Fibroblast of lung (primary cell): Measurements from ENCODE around the gene METTL21C. TPM values are rescaled to one million over a fixed set of nuclear protein-coding genes. Genes with fewer than 3 reads are reported as not detected.

Source experiments
- DNase-seq, 2 donors: peaks; one replicate each; pipeline versions ENCODE4 v3.0.0 to v3.0.0-alpha.2; 2010; ENCODE audit warnings: low read depth in 2 of 2
- H2AFZ ChIP-seq: 2 replicates; pipeline ENCODE4 v1.5.1; 2012; ENCODE audit warnings: low read length, control low read depth, inconsistent platforms
- H3K27ac ChIP-seq: 2 replicates; pipeline ENCODE4 v1.5.1; 2011; ENCODE audit warnings: low read length, control low read depth; ENCODE audit not compliant: insufficient read depth
- H3K27me3 ChIP-seq: 2 replicates; pipeline ENCODE4 v1.5.1; 2011; ENCODE audit warnings: mild to moderate bottlenecking, low read length; ENCODE audit not compliant: control insufficient read depth, insufficient read depth
- H3K36me3 ChIP-seq: 2 replicates; pipeline ENCODE4 v1.5.1; 2011; ENCODE audit warnings: low read length; ENCODE audit not compliant: control insufficient read depth, insufficient read depth
- H3K4me1 ChIP-seq: 2 replicates; pipeline ENCODE4 v1.5.1; 2011; ENCODE audit warnings: low read length; ENCODE audit not compliant: control insufficient read depth, insufficient read depth; ENCODE audit errors: extremely low read depth
- H3K4me2 ChIP-seq: 2 replicates; pipeline ENCODE4 v1.5.1; 2011; ENCODE audit warnings: low read length, control low read depth; ENCODE audit not compliant: insufficient read depth; ENCODE audit errors: extremely low read depth
- H3K4me3 ChIP-seq, 4 experiments: fragments of 200-600 bp in 1 of 4; sonication (generic) in 1 of 4; replicated peaks in 1 of 4; 2 replicates each; pipeline ENCODE4 v1.5.1; 2011 to 2016; ENCODE audit warnings: low read length in 4 of 4, low read depth in 3 of 4, mild to moderate bottlenecking in 3 of 4, control low read depth in 2 of 4, inconsistent platforms in 1 of 4, mixed read lengths in 1 of 4; ENCODE audit not compliant: insufficient read depth in 1 of 4; ENCODE audit errors: control extremely low read depth in 1 of 4
- H3K79me2 ChIP-seq: 2 replicates; pipeline ENCODE4 v1.5.1; 2012; ENCODE audit warnings: mild to moderate bottlenecking, low read length, inconsistent platforms; ENCODE audit not compliant: control insufficient read depth, insufficient read depth
- H3K9ac ChIP-seq: 2 replicates; pipeline ENCODE4 v1.5.1; 2011; ENCODE audit warnings: mild to moderate bottlenecking, low read length, control low read depth; ENCODE audit not compliant: insufficient read depth
- H3K9me3 ChIP-seq: 2 replicates; pipeline ENCODE4 v1.5.1; 2012; ENCODE audit warnings: low read depth, low read length; ENCODE audit not compliant: control insufficient read depth, insufficient read depth
- H4K20me1 ChIP-seq: 2 replicates; pipeline ENCODE4 v1.5.1; 2011; ENCODE audit warnings: low read length; ENCODE audit not compliant: control insufficient read depth, insufficient read depth; ENCODE audit errors: extremely low read depth
- CTCF ChIP-seq, 2 donors: IDR thresholded peaks in 1 of 2; conservative IDR thresholded peaks in 1 of 2; 1 replicate in 1 of 2; 2 replicates in 1 of 2; pipeline ENCODE4 v1.5.1; 2011 to 2012; ENCODE audit warnings: low read length in 2 of 2, control low read depth in 1 of 2, inconsistent platforms in 1 of 2, low read depth in 1 of 2, mild to moderate bottlenecking in 1 of 2
- EZH2 ChIP-seq: IDR thresholded peaks from 2 replicates; pipeline ENCODE4 v1.5.1; 2012; ENCODE audit warnings: low read length, control low read depth, mild to moderate bottlenecking; ENCODE audit errors: missing control alignments
- polyA plus RNA-seq, 2 donors: library from polyadenylated mRNA; depleted of rRNA in 1 of 2; stranded (reverse) in 1 of 2; unstranded in 1 of 2; fragments of >200 nt; gene quantifications; 2 replicates each; pipeline ENCODE4 v1.2.1, GENCODE V29; 2011 to 2012; ENCODE audit warnings: missing spikeins in 1 of 2
- total RNA-seq: library from RNA; depleted of rRNA; stranded (reverse); fragments of >200 nt; gene quantifications from 2 replicates; pipeline ENCODE4 v1.2.1, GENCODE V29; 2014

METTL21C gene
- total and polyA plus RNA-seq, 2 donors (not counting 1 experiment from before 2014, with no cell fraction given) = 0.17 TPM; not detected in 1

DNA sequence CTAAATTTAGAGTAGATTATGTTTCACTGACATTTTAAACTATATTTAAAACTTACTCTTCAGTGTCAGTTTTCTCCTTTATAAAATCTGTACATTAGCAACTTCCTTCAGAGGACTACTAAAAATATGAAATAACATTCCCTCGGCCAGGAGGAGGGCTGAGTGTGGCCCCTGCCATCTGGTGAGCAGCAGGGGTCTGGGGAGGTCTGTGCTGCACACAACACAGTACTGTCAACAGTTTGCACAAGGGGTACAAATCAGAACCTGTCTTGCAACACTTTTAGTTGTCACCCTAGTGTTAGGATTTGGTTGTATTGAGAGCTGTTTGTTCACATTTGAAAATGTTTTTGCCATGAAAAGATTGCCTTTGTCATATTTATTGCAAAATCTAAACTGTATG is 49.1 kb downstream of the METTL21C start:
- H2AFZ ChIP-seq = no peak overlapping the region
- H3K36me3 ChIP-seq = peaks cover 5% of the 10 kb centered on the region
- no peak overlapping the region for H3K4me3 ChIP-seq

DNA sequence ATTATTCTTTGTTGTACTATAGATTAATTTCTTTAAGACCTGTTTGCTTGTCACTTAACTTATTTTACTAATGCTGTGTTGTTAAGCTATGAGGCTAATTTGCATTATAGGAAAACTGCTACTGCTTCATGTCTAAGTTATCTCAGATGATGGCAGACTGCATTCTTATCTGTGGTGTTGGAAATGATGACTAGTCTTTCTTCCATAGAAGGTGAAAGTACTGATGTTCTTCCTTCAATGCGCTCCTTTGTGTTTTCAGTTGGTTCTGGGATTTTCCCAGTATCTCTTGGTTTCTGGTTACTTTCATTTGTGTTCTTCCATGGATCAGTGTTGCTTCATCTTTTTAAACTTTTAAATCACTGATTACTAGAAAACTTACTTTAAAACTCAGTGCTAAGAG is 51.2 kb downstream of the METTL21C start:
- Histone ChIP-seq H3K4me3 (no peak overlapping the region), H3K27ac (no peak overlapping the region), H3K79me2 (no peaks in the 10 kb centered on the region), H3K4me1 (no peaks in the 10 kb centered on the region), H3K4me2 (no peak overlapping the region), H3K36me3 (peaks cover 7% of the 10 kb centered on the region), H2AFZ (no peak overlapping the region), H3K9me3 (no peaks in the 10 kb centered on the region), H3K27me3 (no peaks in the 10 kb centered on the region), H4K20me1 (no peaks in the 10 kb centered on the region), H3K9ac (no peak overlapping the region)
- peak in 1 of 2 donors; percentile 52 for DNase-seq
- no peak for TF ChIP-seq EZH2
- TF ChIP-seq CTCF (conservative IDR thresholded peaks at IDR 0.05 in 1 of 2, IDR thresholded peaks at IDR 0.05 in 1 of 2; ENCODE audit: low read depth in 1 of 2, low read length in 2 of 2) = no peak

More for the DNA sequence above, 49.1 kb downstream of the METTL21C start:
- H3K79me2 ChIP-seq = no peaks in the 10 kb centered on the region
- H3K9ac ChIP-seq = no peak overlapping the region
- no peaks in the 10 kb centered on the region for H3K9me3 ChIP-seq
- H3K27ac ChIP-seq = no peak overlapping the region
- DNase-seq = no peak
- no peaks in the 10 kb centered on the region for H3K27me3 ChIP-seq
- no peak overlapping the region for H3K4me2 ChIP-seq
- H4K20me1 ChIP-seq = no peaks in the 10 kb centered on the region
- TF ChIP-seq CTCF (conservative IDR thresholded peaks at IDR 0.05 in 1 of 2, IDR thresholded peaks at IDR 0.05 in 1 of 2; ENCODE audit: low read depth in 1 of 2, low read length in 2 of 2) (no peak), EZH2 (no peak)
- H3K4me1 ChIP-seq = no peaks in the 10 kb centered on the region

DNA sequence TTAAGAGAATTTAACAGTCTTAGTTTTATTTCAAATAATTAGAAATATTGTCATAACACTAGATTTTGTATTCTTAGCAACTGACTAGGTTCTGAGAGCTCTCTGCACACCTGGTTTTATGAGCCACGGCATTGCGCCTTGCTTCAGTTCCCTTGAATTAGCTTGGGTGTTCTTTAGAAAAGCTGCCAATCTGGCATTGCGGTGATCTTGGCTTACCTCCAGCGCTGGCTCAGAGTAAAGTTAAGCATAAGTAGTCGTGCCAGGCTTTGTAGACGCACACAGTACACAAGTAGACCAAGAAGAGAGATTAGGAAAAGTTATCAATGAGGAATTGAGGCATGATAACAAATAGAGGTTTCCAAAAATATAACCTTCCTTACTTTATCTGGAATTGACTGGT is 52.4 kb downstream of the METTL21C start:
- Histone ChIP-seq H3K9ac (no peak overlapping the region), H3K4me2 (no peak overlapping the region), H2AFZ (no peak overlapping the region), H3K9me3 (no peaks in the 10 kb centered on the region), H3K4me3 (no peak overlapping the region), H3K4me1 (no peaks in the 10 kb centered on the region), H3K27ac (no peak overlapping the region), H3K36me3 (peaks cover 6% of the 10 kb centered on the region), H3K79me2 (no peaks in the 10 kb centered on the region), H4K20me1 (no peaks in the 10 kb centered on the region), H3K27me3 (no peaks in the 10 kb centered on the region)
- DNase-seq = peak in 1 of 2 donors; percentile 31
- TF ChIP-seq EZH2 (no peak), CTCF (conservative IDR thresholded peaks at IDR 0.05 in 1 of 2, IDR thresholded peaks at IDR 0.05 in 1 of 2; ENCODE audit: low read depth in 1 of 2, low read length in 2 of 2) (no peak)
